NCI-H510A treated with DMSO at 0.1 percent for 48 hours (cell line): ENCODE data around the gene FAM20A.
"Not testable (repeated sequence)": the region's sequence is repeated elsewhere in the genome, so short reads cannot be mapped to it uniquely, and the experiment has no call there.

ENCODE experiments used
- DNase-seq: peaks from one replicate; lab custom pipeline; 2025; lab: John Stamatoyannopoulos, UW

FAM20A gene

DNA sequence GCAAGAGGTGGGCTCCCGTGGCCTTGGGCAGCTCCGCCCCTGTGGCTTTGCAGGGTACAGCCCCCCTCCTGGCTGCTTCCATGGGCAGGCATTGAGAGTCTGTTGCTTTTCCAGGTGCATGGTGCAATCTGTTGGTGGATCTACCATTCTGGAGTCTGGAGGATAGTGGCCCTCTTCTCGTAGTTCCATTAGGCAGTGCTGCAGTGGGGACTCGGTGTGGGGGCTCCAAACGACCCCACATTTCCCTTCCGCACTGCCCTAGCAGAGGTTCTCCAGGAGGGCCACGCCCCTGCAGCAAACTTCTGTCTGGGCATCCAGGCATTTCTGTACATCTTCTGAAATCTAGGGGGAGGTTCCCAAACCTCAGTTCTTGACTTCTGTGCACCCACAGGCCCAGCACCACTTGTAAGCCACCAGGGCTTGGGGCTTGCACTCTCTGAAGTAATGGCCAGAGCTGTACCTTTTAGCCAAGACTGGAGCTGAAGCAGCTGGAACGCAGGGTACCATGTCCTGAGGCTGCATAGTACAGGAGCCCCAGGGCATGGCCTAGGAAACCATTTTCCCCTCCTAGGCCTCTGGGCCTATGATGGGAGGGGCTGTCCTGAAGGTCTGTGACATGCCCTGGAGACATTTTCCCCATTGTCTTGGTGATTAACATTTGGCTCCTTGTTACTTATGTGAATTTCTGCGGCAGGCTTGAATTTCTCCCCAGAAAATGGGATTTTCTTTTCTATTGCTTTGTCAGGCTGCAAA lies 82.9 kb downstream of the FAM20A start:
- DNase-seq: no peak

GRCh38 chr17:68517605-68518004 lies 83.6 kb downstream of the FAM20A start:
- not testable (repeated sequence) for DNase-seq

DNA sequence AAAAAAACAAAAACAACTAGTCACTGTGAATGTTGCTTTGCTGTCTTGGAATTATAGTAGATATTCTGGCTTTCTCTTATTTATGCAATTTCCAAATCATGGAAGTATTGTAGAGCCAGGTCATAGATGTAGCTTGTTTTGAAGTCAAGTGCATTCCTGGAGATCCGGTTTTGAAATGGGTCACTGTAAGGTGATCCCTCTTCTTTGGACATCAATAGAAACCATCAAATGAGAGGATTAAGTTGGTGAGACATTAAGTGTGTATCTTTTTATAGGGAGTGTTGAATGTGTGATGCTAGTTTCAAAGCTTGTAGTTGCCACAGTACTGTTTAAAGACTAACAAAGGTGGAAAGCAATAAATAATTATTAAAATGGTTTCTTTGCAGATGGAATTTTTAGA lies 84.4 kb downstream of the FAM20A start:
- peak; percentile 64 for DNase-seq

- no peak for DNase-seq
These were observed 86.1 kb downstream of the FAM20A start for GRCh38 chr17:68514831-68515635.

DNA sequence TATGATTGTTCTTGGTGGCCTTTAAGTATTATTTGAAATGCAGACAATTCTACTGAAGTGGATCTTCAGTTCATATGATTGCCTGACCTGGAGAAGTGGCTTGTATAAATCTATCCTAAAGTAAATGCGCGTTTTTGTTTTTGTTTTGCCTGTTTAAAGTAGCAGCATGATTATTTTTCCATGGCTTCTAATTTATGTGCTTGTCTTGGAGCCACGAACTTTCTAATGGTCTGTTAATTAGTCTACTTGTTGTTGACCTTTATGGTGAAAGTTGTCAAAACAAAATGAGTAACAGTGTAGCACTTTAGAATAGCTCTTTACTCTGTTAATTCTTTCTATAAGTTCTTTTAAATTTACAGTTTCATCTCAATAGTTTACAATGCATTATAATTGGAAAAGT lies 87.2 kb downstream of the FAM20A start:
- no peak for DNase-seq

- DNase-seq: peak; percentile 49
These were observed 88.2 kb downstream of the FAM20A start for GRCh38 chr17:68512960-68513474.

DNA sequence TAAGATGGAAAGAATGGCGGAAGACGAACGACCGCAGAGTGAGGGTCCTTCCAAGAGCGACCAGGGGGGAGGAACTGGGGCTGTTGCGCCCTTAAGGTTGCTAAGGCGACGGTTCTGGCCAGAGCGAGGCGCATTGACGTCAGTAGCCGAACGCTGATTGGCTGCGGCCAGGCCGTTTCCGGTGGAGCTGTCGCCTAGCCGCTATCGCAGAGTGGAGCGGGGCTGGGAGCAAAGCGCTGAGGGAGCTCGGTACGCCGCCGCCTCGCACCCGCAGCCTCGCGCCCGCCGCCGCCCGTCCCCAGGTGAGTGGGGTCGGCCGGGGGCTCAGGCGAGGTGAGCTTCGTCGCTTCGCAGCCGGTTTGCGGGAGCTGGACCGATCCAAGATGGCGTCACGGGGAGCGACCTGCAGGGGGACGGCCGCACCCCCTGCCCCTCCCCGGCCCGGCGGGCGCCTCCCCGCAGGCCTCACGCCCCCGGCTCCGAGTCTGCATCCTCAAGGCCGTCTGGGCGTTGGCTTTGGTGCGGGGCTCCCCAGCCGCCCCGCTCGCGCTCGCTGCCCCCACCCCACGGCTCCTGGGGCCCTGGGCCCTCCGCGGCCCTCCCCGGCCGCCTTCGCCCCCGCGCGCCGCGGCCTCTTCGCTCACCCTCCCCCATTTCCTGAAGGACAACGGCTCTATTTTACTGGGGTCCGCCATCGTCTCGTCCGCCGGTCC lies 88.8 kb downstream of the FAM20A start, which contains the start of gene PRKAR1A:
Gene PRKAR1A, plus strand, starts transcription at position 184 of the 713 bp plus-strand sequence. CDS start 2,970 bp downstream, outside the sequence.
- peak; percentile 94 for DNase-seq

DNA sequence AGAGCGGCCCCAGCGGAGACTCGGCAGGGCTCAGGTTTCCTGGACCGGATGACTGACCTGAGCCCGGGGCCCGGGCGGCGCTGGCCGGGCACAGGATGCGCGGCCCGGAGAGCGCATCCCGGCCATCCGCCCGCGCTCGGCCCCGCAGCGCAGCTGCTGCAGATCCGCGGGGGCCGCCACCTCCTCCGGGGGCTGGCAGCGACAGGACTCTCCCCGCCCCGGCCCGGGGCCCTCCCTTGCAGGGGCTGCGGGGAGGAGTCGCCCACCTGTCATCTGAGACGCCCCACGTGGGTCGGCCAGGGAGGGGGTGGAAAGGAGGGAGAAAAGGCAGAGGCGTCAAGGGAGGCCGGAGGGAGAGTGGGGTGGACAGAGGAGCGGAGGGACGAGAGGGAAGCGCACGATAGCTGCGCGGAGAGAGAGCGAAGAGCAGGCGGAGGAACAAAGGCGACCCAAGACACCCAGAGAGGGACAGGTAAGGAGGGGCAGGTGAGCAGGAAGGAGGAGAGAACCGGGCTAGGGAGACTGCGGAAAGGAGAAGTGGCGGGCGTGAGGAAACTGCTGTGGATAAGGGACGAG lies 89.4 kb downstream of the FAM20A start:
- peak; percentile 90 for DNase-seq

DNA sequence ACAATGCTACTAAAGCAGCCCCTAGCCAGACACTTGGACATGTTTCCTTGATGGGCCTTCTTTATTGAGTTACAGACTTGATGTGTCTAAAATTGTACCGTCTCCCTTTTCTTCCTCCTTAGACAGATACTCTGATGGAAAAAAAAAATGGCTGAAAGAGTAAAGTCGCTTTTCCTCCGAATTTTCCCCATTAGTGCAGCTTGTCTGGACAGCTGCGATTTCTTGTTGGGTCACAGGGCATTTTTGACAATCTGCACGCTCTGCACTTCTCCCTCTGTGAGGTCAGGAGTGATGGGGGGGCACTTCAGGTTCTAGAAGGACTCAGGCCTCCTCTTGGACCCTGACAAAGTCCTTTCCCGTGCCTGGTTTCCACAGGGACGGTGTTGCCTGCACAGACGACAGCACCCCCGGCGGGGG lies 89.9 kb downstream of the FAM20A start:
- DNase-seq: no peak

- DNase-seq: peak; percentile 97
These were observed 91.8 kb downstream of the FAM20A start for GRCh38 chr17:68509141-68510057.

- no peak for DNase-seq
These were observed 93.6 kb downstream of the FAM20A start for GRCh38 chr17:68507576-68507975.

DNA sequence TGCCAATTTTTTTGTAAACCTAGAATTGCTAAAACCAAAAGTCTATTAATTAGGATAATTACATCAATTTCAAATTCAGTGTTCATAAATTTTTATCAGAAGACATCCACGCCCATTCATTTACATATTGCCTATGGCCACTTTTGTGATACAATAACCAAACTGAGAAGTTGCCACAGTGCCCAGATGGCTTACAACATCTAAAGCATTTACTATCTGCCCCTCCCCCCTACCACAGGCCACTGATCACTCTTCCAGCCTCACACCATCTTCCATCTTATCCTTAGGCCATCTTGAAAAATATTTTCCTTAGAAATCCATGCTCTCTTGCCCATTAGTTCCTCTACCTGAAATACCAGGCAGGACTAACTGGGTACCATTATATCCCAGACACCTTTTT lies 95.2 kb downstream of the FAM20A start:
- no peak for DNase-seq

DNA sequence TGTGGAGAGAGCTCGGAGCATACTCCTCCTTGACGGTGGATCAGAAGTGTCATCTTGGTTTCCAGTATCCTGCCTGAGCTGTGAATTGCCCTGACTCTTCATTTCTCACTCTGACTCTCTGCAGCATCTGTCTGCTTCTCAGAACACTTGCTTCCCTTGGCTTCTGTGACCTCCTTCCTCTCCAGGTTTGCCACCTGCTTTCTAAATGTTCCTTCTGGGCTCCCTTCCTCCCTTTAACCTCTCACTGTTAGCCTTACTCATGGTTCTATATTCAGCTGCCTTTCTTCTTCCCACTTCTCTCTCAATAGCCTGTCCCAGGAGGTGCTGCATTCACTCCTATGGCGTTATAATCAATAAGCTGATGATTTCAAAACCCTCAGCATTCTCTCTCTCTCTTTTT lies 100.1 kb downstream of the FAM20A start:
- no peak for DNase-seq

DNA sequence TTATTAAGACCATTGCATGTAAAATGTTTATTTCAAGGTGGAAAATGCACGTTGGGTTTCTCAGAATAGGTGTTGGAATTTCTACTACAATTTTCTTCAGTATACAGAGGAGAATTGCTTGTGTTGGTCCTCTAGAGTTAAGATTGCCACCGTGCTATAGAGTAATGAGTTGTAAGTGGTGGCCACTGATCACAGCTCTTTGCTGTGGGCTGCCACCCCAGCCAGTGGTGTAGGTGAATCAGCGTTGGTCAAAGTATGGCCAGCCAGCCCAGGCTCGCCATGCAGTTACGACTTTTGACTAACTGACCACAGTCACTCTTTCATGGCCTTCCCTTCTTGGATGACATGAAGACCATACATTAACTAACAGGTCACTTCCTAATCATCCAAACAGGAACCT lies 101.6 kb downstream of the FAM20A start:
- no peak for DNase-seq

- no peak for DNase-seq
These were observed 102.5 kb downstream of the FAM20A start for GRCh38 chr17:68498479-68499326.

DNA sequence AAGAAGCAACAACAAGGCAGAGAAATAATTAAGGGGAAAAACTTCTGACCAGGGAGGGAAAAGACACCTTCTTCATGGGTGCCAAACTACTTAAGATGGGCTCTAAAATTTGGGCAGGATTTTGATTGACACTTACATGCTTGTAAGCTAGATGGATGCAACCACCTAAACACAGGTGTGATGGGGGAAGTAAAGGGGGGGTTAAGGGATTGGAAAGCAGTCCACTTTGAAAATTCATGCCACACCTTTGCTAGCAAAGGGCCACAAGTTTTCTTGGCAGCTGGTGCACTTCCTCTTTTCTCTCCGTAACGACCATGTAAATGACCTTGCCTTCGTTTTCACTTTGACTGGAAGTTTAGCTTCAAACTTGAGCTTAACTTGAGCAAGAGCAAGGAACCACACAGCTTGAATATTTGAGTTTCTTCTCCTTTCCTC lies 103.3 kb downstream of the FAM20A start:
- no peak for DNase-seq

- DNase-seq: no peak
These were observed 106.1 kb downstream of the FAM20A start for GRCh38 chr17:68495081-68495480.

- not testable (repeated sequence) for DNase-seq
These were observed 108.6 kb downstream of the FAM20A start for GRCh38 chr17:68492394-68493054.
